Dendritic cell treated with granulocyte-macrophage colony-stimulating factor and Interleukin-4, amounts not matched to agents 40 ng/mL and 50 ng/mL, for 4 days (primary cell): ENCODE results near the gene HIRIP3.
A peak's percentile ranks its signal among the peaks of the same experiment; 100 is the strongest.

ENCODE experiments used
- H3K27ac Mint-ChIP-seq: one replicate; pipeline ENCODE4 v1.8.0; 2022; ENCODE audit warnings: mild to moderate bottlenecking, mixed read lengths
- H3K27me3 Mint-ChIP-seq: one replicate; pipeline ENCODE4 v1.8.0; 2022; ENCODE audit warnings: mild to moderate bottlenecking, mixed read lengths
- H3K36me3 Mint-ChIP-seq: one replicate; pipeline ENCODE4 v1.8.0; 2022; ENCODE audit warnings: low read depth, mixed read lengths
- H3K4me1 Mint-ChIP-seq: one replicate; pipeline ENCODE4 v1.8.0; 2022; ENCODE audit warnings: low read depth, mixed read lengths
- H3K4me3 Mint-ChIP-seq: one replicate; pipeline ENCODE4 v1.8.0; 2022; ENCODE audit warnings: mild to moderate bottlenecking, moderate library complexity, mixed read lengths
- H3K9me3 Mint-ChIP-seq: one replicate; pipeline ENCODE4 v1.8.0; 2022; ENCODE audit warnings: mixed read lengths
- intact Hi-C: fragments of 100-400 bp; cut with micrococcal nuclease; formaldehyde crosslinking; loops from one replicate; pipeline ENCODE4 v1.15.0; 2022

HIRIP3 gene

DNA sequence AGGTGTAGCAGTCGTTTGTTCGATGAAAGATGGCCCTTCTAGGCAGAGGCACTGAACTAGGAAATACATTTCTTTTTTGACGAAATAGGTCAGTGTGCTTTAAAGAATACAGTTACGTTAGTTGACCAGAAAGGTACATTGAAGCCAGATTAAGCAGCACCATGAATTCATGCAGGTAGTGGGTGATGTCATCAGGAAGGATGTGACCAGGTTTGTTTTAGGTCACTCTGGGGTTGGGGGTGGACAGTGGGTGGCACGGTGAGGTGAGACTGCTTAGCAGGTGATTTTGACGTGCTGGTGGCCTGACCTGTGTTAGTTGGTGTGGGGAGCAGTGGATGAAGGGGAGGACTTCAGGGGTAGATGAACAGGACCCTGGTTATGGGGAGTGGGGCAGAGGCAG, 4.2 kb upstream of the HIRIP3 start:
- Mint-ChIP-seq H3K9me3 (no peaks in the 10 kb centered on the region), H3K27ac (no peak overlapping the region), H3K4me3 (no peak overlapping the region), H3K36me3 (peaks cover 84% of the 10 kb centered on the region), H3K4me1 (peaks cover 23% of the 10 kb centered on the region), H3K27me3 (no peaks in the 10 kb centered on the region)
- intact Hi-C loops, result loop anchor here (5.0 to 10.0 kb wide), 2 partner anchors 85 to 192 kb away; partner anchors contain the start of gene MAZ

DNA sequence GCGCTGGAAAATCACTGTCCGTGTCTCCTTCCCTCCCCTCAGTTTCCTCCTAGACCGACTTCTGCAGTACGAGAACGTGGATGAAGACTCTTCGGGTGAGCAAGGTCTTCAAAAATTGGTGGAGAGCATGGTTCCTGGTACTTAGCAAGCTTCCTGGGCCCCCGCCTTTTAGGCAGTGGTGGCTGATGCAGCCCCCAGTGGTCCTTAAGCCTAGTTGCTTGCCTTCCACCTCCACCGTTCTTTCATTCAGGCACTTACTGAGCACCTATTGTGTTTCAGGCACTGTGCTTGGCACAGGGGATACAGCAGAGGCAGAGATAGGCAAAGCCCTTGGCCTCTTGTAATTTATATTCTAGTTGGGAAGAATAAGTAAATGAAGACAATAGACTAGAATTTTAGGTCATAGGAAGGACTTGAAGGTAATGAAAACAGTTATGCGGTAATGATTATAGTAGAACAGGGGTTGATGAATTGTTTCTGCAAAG, 1.4 kb upstream of the HIRIP3 start:
- intact Hi-C loops, result loop anchor here (1.0 to 5.0 kb wide), 2 partner anchors 24 to 190 kb away; partner anchors contain the start of genes MAZ and TAOK2
- Mint-ChIP-seq H3K27ac (peak overlapping the region; percentile 98), H3K27me3 (no peaks in the 10 kb centered on the region), H3K4me1 (peaks cover 33% of the 10 kb centered on the region), H3K9me3 (no peaks in the 10 kb centered on the region), H3K36me3 (peaks cover 80% of the 10 kb centered on the region), H3K4me3 (peak overlapping the region; percentile 100)

DNA sequence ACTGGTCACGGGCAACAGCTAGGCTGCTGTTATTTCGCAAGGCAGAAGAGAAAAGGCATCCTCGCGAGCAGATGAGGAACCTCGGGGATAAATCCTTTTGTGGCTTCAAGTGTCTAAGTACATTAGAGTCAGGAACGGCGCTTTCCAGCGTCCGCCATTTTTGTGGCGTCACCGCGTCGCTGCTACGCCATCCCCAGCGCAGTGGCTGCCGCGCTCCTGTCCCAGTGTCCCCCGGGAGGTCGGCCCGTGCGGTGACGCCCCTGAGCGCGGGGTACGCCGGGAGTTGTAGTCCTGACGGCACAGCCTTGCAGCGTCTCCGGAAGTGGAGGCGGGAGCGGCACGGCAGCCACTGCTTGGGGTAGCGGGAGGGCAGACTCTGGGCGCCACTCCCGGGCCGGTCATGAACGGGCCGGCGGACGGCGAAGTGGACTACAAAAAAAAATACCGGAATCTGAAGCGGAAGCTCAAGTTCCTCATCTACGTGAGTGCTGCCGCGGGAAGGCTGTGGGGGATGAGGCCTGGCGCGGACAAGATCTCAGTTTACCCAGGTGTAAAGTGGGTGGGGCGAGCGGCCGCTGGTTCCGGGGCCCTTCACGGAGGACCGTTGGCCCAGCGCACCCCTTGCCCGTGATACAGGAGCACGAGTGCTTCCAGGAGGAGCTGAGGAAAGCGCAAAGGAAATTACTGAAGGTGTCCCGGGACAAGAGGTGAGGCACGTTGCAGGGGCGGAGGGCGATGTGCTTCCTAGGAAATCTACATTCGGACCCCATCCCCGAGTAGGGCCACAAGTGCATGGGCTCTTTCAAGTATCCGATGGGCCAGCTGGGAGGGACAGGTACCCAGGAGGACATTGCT, 721 bp upstream of the HIRIP3 start, which contains the start of gene INO80E:
INO80E (plus strand) TSS at position 331 of the 855 bp plus-strand sequence; CDS start at position 401, 70 bp downstream.
- Mint-ChIP-seq H3K36me3 (peaks cover 80% of the 10 kb centered on the region), H3K4me3 (peak within 1 kb of the TSS; percentile 100)
- intact Hi-C loops, result loop anchor here (1.0 to 5.0 kb wide), 2 partner anchors 23 to 189 kb away; partner anchors contain the start of genes MAZ and TAOK2

DNA sequence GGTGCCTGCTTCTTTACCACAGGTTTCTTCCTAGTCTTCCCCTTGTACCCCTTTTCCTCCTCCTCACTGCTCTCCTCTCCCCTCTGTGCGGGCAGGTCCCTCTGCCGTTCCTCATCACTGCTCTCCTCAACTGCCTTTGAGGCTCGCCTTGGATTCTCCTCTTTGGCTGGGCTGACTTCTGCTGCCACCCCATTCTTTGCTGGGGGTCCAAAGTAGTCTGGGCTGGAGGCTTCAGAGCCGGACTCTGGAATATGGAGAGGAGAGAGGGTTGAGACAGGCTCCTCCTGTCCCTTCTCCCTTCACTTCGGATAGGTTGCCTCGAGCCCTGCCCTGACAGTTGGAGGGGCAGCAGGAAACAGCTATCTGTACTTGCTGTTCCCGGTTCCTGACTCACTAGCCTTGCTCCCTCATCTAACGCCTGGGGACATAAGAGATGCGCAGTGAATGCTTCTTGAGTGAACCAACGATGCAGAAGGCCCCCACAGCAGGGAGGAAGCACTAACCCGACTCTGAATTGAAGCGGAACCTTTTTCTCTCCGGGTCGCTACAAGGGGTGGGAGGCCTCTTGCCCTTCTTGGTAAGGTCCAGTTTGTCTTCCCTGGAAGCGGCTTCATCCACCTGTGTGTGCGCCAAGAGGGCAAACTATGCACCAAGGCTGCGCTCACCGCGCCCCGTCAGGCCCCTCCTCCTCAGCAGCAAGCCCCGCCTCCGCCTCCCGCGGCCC, 655 bp downstream of the HIRIP3 start:
- peaks cover 80% of the 10 kb centered on the region for H3K36me3 Mint-ChIP-seq
- H3K4me1 Mint-ChIP-seq, result peaks cover 33% of the 10 kb centered on the region
- no peaks in the 10 kb centered on the region for H3K27me3 Mint-ChIP-seq
- no peaks in the 10 kb centered on the region for H3K9me3 Mint-ChIP-seq
- intact Hi-C loops, result loop anchor here (5.0 kb wide), 1 partner anchor 187 kb away; the partner anchor contains the start of gene MAZ
- peak overlapping the region; percentile 100 for H3K4me3 Mint-ChIP-seq
- H3K27ac Mint-ChIP-seq, result peak overlapping the region; percentile 98

More for the DNA sequence above, 721 bp upstream of the HIRIP3 start, which contains the start of gene INO80E:
- Mint-ChIP-seq H3K9me3 (no peaks in the 10 kb centered on the region), H3K27me3 (no peaks in the 10 kb centered on the region), H3K4me1 (peaks cover 33% of the 10 kb centered on the region), H3K27ac (peak within 1 kb of the TSS; percentile 98)

DNA sequence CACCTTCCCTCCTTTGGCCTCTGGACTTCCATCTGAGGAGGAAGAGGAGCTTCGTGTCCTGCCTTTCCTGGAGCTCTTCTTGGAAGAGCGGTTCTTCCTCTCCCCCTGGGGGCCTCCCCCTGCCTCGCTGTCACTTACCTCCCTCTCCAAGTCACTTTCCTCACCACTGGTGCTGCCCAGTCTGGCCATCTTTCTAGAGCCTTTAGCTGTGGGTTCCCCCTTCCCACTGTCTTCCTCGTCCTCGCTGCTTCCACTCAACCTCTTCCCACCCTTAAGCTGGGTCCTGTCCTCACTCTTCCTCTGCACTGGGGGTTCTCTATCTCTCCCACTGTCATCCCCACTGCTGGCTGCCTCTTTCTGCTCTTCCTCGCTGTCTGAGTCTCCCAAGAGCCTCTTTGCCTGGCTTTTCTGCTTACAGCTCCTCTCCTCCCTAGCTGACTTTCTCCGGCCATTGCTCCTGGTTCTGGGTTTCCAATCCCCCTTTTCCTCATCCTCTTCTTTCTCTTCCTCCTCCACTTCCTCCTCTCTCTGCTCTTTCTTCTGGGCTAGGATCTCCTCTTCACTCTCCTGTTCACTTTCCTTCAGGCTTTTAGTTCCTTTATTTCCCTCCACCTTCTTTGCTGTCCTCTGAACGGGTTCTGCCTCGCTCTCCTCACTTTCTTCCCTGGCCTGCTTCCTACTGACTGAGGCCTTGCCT, 1.4 kb downstream of the HIRIP3 start:
- Mint-ChIP-seq H3K27me3 (no peaks in the 10 kb centered on the region), H3K36me3 (peaks cover 80% of the 10 kb centered on the region), H3K9me3 (no peaks in the 10 kb centered on the region), H3K4me1 (peaks cover 33% of the 10 kb centered on the region), H3K4me3 (no peak overlapping the region), H3K27ac (peak overlapping the region; percentile 98)
- intact Hi-C loops, result no loop called here

DNA sequence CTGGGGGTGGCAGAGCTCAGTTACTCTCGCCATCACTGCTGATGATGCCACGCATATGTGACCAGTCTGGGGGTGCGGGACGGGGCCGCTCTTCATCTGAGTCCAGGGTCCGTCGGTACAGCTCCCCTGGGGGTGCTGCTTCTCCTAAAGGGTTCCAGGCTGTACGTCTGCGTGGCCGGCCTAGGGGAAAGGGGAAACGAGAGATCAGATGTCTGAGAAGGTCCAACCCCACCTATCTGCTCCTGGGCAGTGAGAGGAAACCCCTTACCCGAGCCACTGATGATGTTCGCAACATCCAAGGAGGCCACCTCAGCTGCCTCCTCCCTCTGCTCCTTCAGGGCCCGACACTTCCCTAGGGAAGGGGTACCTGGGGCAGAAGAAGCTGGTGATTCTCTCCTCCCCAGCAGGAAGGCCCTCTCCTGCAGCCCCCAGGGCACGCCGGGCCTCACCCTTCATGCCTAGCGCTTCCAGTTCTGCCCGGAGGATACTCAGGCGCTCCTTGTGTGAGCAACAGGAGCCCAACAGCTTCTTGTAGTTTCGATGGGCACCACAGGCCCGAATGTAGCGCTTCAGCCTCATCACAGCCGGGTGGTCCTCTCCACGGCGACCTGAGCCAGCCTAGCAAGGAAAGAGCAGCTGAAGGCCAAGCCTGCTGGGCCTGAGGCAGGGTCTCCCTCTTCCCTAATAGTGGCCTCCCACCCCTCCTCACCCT, 2.1 kb downstream of the HIRIP3 start:
- Mint-ChIP-seq H3K4me3 (no peak overlapping the region), H3K9me3 (no peaks in the 10 kb centered on the region), H3K27me3 (no peaks in the 10 kb centered on the region), H3K27ac (peak overlapping the region; percentile 98), H3K4me1 (peaks cover 33% of the 10 kb centered on the region), H3K36me3 (peaks cover 80% of the 10 kb centered on the region)
- intact Hi-C loops, result no loop called here

DNA sequence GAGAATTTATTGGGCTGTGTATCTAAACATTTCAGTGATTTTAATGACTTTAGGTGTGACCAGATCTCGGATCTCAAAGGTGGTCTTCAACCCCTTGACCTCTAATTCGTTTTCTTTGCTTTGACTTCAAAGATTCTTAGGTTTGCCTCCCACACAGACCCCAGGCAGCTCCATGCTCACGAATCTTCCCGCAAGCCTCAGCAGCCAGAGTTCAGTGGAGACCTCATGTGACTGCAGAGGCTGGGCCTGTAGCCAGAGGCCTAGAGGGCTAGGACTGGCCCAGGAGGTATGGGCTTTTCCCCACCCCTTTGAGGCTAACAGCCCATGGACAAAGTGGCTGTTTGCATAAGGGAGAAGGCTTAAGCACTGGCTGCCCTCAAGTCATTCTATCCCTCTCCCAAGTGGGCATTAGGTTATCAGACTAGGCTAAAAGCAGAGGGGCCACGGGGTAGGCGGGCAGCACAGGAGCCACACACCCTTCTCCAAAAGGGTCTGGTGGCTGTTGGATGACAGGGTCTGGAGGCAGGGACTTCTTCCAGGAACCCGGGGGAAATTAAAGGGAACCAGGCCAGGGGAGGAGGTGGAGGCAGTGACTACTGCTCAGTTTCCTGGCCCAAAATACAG, 3.0 kb downstream of the HIRIP3 start:
- H3K36me3 Mint-ChIP-seq, result peaks cover 83% of the 10 kb centered on the region
- H3K4me1 Mint-ChIP-seq, result peaks cover 33% of the 10 kb centered on the region
- H3K4me3 Mint-ChIP-seq, result no peak overlapping the region
- H3K27ac Mint-ChIP-seq, result no peak overlapping the region
- H3K9me3 Mint-ChIP-seq, result no peaks in the 10 kb centered on the region
- intact Hi-C loops, result no loop called here
- no peaks in the 10 kb centered on the region for H3K27me3 Mint-ChIP-seq

DNA sequence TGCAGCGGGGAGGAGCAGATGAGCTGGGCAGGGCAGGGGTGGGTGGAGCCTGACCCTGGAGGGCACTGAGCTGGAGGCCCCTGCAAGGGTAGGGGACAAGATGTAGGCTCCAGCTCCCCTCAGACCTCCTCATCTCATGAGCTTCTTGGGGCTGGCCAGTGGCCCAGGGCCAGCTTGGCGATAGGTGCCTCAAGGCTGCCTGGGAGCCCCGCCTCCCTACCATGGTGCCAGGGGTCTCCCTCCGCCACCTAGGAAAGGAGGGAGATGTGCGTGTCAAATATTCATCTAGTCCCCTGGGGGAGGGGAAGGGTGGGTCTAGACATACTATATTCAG, 3.9 kb downstream of the HIRIP3 start:
- Mint-ChIP-seq H3K27me3 (no peaks in the 10 kb centered on the region), H3K9me3 (no peaks in the 10 kb centered on the region), H3K4me3 (no peak overlapping the region), H3K27ac (no peak overlapping the region), H3K36me3 (peaks cover 90% of the 10 kb centered on the region), H3K4me1 (peaks cover 28% of the 10 kb centered on the region)
- intact Hi-C loops, result no loop called here

DNA sequence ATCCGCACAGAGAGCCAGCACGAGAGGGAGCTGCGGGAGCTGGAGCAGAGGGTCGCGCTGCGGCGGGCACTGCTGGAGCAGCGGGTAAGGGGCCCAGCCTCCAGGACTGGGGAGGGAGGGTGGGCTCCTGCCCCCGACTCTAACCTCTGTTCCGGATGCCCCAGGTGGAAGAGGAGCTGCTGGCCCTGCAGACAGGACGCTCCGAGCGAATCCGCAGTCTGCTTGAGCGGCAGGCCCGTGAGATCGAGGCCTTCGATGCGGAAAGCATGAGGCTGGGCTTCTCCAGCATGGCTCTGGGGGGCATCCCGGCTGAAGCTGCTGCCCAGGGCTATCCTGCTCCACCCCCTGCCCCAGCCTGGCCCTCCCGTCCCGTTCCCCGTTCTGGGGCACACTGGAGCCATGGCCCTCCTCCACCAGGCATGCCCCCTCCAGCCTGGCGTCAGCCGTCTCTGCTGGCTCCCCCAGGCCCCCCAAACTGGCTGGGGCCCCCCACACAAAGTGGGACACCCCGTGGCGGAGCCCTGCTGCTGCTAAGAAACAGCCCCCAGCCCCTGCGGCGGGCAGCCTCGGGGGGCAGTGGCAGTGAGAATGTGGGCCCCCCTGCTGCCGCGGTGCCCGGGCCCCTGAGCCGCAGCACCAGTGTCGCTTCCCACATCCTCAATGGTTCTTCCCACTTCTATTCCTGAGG, 4.4 kb downstream of the HIRIP3 start:
- peaks cover 23% of the 10 kb centered on the region for H3K4me1 Mint-ChIP-seq
- peaks cover 90% of the 10 kb centered on the region for H3K36me3 Mint-ChIP-seq
- no peak overlapping the region for H3K27ac Mint-ChIP-seq
- H3K27me3 Mint-ChIP-seq, result no peaks in the 10 kb centered on the region
- H3K4me3 Mint-ChIP-seq, result no peak overlapping the region
- intact Hi-C loops, result no loop called here
- no peaks in the 10 kb centered on the region for H3K9me3 Mint-ChIP-seq

DNA sequence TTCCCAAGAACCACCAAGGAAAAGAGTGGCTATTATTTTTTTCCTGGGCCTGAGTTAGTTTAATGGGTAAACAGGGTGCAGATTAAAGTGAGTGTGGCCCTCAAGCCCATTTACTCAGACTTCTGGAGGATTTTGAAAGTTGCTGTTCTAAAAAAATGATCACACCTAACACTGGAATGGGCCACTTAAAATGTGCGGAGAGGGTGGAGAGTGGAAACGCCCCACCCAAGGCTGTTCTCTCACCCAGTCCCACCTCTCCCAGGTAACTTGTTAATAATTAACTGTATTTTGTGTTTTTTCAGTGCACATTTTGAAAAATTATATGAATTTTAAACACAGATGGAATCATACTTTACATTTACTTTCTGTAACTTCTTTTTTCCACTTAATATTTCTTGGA, 5.4 kb downstream of the HIRIP3 start:
- Mint-ChIP-seq H3K9me3 (no peaks in the 10 kb centered on the region), H3K27me3 (no peaks in the 10 kb centered on the region), H3K4me3 (no peak overlapping the region), H3K27ac (no peak overlapping the region), H3K4me1 (peaks cover 19% of the 10 kb centered on the region), H3K36me3 (peaks cover 92% of the 10 kb centered on the region)
- intact Hi-C loops, result no loop called here

DNA sequence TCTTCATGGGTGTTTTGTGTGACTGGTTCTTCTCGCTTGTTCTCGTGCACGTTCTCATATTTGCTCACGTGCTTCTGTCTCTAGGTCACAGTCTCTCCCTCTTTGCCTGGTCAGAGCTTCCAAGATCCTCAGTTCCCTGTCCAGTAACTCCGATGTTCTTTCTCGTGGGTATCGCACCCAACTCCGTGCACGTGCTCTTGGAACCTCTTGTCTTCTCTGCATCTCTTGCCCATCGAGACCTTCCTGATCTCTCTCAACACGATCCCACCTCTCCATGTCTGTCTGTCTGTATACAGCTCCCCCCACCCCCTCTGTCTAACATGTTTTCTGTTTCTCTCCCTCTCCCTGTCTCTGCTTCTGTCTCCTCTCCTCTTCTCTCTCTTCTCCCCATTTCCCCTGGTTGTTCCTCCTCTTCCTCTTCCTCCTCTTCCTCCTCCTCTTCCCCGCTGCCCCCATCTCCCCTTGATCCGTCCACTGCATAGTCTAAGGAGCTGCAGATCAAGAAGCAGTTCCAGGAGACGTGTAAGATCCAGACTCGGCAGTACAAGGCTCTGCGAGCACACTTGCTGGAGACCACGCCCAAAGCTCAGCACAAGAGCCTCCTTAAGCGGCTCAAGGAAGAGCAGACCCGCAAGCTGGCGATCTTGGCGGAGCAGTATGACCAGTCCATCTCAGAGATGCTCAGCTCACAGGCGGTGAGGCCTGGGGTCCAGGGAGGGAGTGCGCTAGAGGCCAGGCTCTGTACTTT, 6.1 kb downstream of the HIRIP3 start:
- Mint-ChIP-seq H3K4me3 (no peak overlapping the region), H3K36me3 (peaks cover 99% of the 10 kb centered on the region), H3K27me3 (no peaks in the 10 kb centered on the region), H3K27ac (no peak overlapping the region), H3K9me3 (no peaks in the 10 kb centered on the region), H3K4me1 (peaks cover 12% of the 10 kb centered on the region)
- intact Hi-C loops, result no loop called here
